Activated CD8-positive, alpha-beta memory T cell treated with anti-CD3 and anti-CD28 coated beads, Interleukin-2, amount 50 U/mL, for 24 hours (primary cell): ENCODE results near the gene AGO1.
"Not testable (repeated sequence)": the region's sequence is repeated elsewhere in the genome, so short reads cannot be mapped to it uniquely, and the experiment has no call there.

Experiments used
- DNase-seq: peaks from one replicate; pipeline ENCODE4 v3.0.0-alpha.2; 2020; ENCODE audit errors: extremely low read depth

The AGO1 gene

GRCh38 chr1:35972631-35973030 is 89.6 kb downstream of the AGO1 start:
- not testable (repeated sequence) for DNase-seq

GRCh38 chr1:35980090-35980489 is 97.1 kb downstream of the AGO1 start:
- DNase-seq, result no peak
